Neural progenitor cell (in vitro differentiated cells): ENCODE data around the gene GPR132. TPM values are rescaled to one million over a fixed set of nuclear protein-coding genes. Genes with fewer than 3 reads are reported as not detected.

Source experiments
- DNase-seq: peaks from one replicate; pipeline ENCODE4 v3.0.0-alpha.2; 2016; ENCODE audit warnings: low spot score
- H2AFZ ChIP-seq: fragments of 200-600 bp; sonication (generic); replicated peaks from 2 replicates; pipeline ENCODE4 v1.6.1; 2016; ENCODE audit warnings: antibody characterized with exemption
- H3F3A ChIP-seq: fragments of 200-600 bp; sonication (generic); 2 replicates; pipeline ENCODE4 v1.6.1; 2016; ENCODE audit warnings: antibody characterized with exemption, low read depth
- H3K27ac ChIP-seq: fragments of 200-600 bp; sonication (generic); 2 replicates; pipeline ENCODE4 v1.5.1; 2016; ENCODE audit warnings: mild to moderate bottlenecking
- H3K27me3 ChIP-seq: fragments of 200-600 bp; sonication (generic); 2 replicates; pipeline ENCODE4 v1.6.1; 2016; ENCODE audit warnings: mild to moderate bottlenecking, moderate library complexity
- H3K36me3 ChIP-seq: fragments of 200-600 bp; sonication (generic); 2 replicates; pipeline ENCODE4 v1.5.1; 2016
- H3K4me1 ChIP-seq: fragments of 200-600 bp; sonication (generic); 2 replicates; pipeline ENCODE4 v1.6.1; 2016; ENCODE audit warnings: mixed run types
- H3K4me2 ChIP-seq: fragments of 200-600 bp; sonication (generic); 2 replicates; pipeline ENCODE4 v1.6.1; 2016
- H3K4me3 ChIP-seq: fragments of 200-600 bp; sonication (generic); 2 replicates; pipeline ENCODE4 v1.5.1; 2016
- H3K79me2 ChIP-seq: fragments of 200-600 bp; sonication (generic); 2 replicates; pipeline ENCODE4 v1.6.1; 2016; ENCODE audit warnings: low read depth
- H3K9ac ChIP-seq: fragments of 200-600 bp; sonication (generic); 2 replicates; pipeline ENCODE4 v1.6.1; 2016
- H3K9me3 ChIP-seq: fragments of 200-600 bp; sonication (generic); 2 replicates; pipeline ENCODE4 v1.5.1; 2016; ENCODE audit warnings: low read depth
- H4K20me1 ChIP-seq: fragments of 200-600 bp; sonication (generic); 2 replicates; pipeline ENCODE4 v1.6.1; 2016; ENCODE audit warnings: low read depth
- H3K27ac Mint-ChIP-seq: 3 replicates; pipeline ENCODE4 v1.8.0; 2021; ENCODE audit warnings: mixed read lengths
- H3K27me3 Mint-ChIP-seq: 2 replicates; pipeline ENCODE4 v1.8.0; 2022; ENCODE audit warnings: low read depth, mild to moderate bottlenecking, inconsistent platforms, moderate library complexity, mixed read lengths; ENCODE audit not compliant: insufficient read depth
- H3K36me3 Mint-ChIP-seq: 3 replicates; pipeline ENCODE4 v1.8.0; 2021; ENCODE audit warnings: mixed read lengths
- H3K4me1 Mint-ChIP-seq: 3 replicates; pipeline ENCODE4 v1.8.0; 2021; ENCODE audit warnings: mixed read lengths
- H3K4me3 Mint-ChIP-seq: 3 replicates; pipeline ENCODE4 v1.8.0; 2021; ENCODE audit warnings: mild to moderate bottlenecking, moderate library complexity, mixed read lengths
- H3K9me3 Mint-ChIP-seq: 3 replicates; pipeline ENCODE4 v1.8.0; 2020; ENCODE audit warnings: mixed read lengths
- EZH2 ChIP-seq: fragments of 200-600 bp; sonication (generic); IDR thresholded peaks from 2 replicates; pipeline ENCODE4 v1.6.1; 2017; ENCODE audit warnings: antibody characterized with exemption, mild to moderate bottlenecking, moderate library complexity
- EZH2phosphoT487 ChIP-seq: fragments of 200-600 bp; sonication (generic); IDR thresholded peaks from 2 replicates; pipeline ENCODE4 v1.6.1; 2017; ENCODE audit warnings: antibody characterized with exemption
- total RNA-seq: library from RNA; depleted of rRNA; stranded (reverse); fragments of >200 nt; gene quantifications from 2 replicates; pipeline ENCODE4 v1.2.3, GENCODE V29; 2015; ENCODE audit warnings: low replicate concordance
- TF ChIP-seq, protein P1 (sequence below): fragments of 200-600 bp; sonication (generic); IDR thresholded peaks from 2 replicates; pipeline ENCODE4 v1.5.1; 2017; ENCODE audit warnings: antibody characterized with exemption, mild to moderate bottlenecking

Gene GPR132
- total RNA-seq, 1 donor from 2014 or later = 0.51 TPM

GRCh38 chr14:105093431-105094192, 28.4 kb upstream of the GPR132 start:
- peaks cover 23% of the 10 kb centered on the region for H3F3A ChIP-seq
- peak overlapping the region; percentile 82 for H3K4me3 ChIP-seq
- peak; percentile 94 for DNase-seq
- peaks cover 49% of the 10 kb centered on the region for H3K27me3 ChIP-seq
- Mint-ChIP-seq H3K27me3 (peaks cover 20% of the 10 kb centered on the region), H3K9me3 (peaks cover 6% of the 10 kb centered on the region), H3K4me1 (peaks cover 12% of the 10 kb centered on the region), H3K27ac (no peak overlapping the region), H3K4me3 (peak overlapping the region; percentile 71), H3K36me3 (no peaks in the 10 kb centered on the region)
- peak overlapping the region; percentile 97 for H2AFZ ChIP-seq
- H3K4me1 ChIP-seq = peaks cover 6% of the 10 kb centered on the region
- peaks cover 26% of the 10 kb centered on the region for H4K20me1 ChIP-seq
- H3K4me2 ChIP-seq = peak overlapping the region; percentile 97
- H3K79me2 ChIP-seq = no peaks in the 10 kb centered on the region
- H3K9me3 ChIP-seq = no peaks in the 10 kb centered on the region
- H3K27ac ChIP-seq = no peak overlapping the region
- TF ChIP-seq, protein P1, sequence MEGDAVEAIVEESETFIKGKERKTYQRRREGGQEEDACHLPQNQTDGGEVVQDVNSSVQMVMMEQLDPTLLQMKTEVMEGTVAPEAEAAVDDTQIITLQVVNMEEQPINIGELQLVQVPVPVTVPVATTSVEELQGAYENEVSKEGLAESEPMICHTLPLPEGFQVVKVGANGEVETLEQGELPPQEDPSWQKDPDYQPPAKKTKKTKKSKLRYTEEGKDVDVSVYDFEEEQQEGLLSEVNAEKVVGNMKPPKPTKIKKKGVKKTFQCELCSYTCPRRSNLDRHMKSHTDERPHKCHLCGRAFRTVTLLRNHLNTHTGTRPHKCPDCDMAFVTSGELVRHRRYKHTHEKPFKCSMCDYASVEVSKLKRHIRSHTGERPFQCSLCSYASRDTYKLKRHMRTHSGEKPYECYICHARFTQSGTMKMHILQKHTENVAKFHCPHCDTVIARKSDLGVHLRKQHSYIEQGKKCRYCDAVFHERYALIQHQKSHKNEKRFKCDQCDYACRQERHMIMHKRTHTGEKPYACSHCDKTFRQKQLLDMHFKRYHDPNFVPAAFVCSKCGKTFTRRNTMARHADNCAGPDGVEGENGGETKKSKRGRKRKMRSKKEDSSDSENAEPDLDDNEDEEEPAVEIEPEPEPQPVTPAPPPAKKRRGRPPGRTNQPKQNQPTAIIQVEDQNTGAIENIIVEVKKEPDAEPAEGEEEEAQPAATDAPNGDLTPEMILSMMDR = peak; percentile 77
- TF ChIP-seq EZH2 (peak; percentile 56), EZH2phosphoT487 (no peak)
- no peak overlapping the region for H3K9ac ChIP-seq
- H3K36me3 ChIP-seq = no peaks in the 10 kb centered on the region

- H3K27me3 ChIP-seq = peaks cover 55% of the 10 kb centered on the region
- H3K27ac ChIP-seq = no peak overlapping the region
- H3F3A ChIP-seq = peaks cover 29% of the 10 kb centered on the region
- H3K4me1 ChIP-seq = peaks cover 12% of the 10 kb centered on the region
- H3K36me3 ChIP-seq = no peaks in the 10 kb centered on the region
- Mint-ChIP-seq H3K4me1 (peaks cover 15% of the 10 kb centered on the region), H3K9me3 (peaks cover 5% of the 10 kb centered on the region), H3K27me3 (peaks cover 22% of the 10 kb centered on the region), H3K27ac (no peak overlapping the region), H3K36me3 (no peaks in the 10 kb centered on the region), H3K4me3 (peak overlapping the region; percentile 84)
- H3K9ac ChIP-seq = no peak overlapping the region
- H3K4me3 ChIP-seq = peak overlapping the region; percentile 82
- peak overlapping the region; percentile 97 for H3K4me2 ChIP-seq
- H4K20me1 ChIP-seq = peaks cover 32% of the 10 kb centered on the region
- peak; percentile 67 for DNase-seq
- no peaks in the 10 kb centered on the region for H3K79me2 ChIP-seq
- TF ChIP-seq EZH2 (no peak), EZH2phosphoT487 (no peak)
- TF ChIP-seq, protein P1 = no peak
- H2AFZ ChIP-seq = peak overlapping the region; percentile 60
- no peaks in the 10 kb centered on the region for H3K9me3 ChIP-seq
Observed at GRCh38 chr14:105093038-105093430, 27.8 kb upstream of the GPR132 start.

DNA sequence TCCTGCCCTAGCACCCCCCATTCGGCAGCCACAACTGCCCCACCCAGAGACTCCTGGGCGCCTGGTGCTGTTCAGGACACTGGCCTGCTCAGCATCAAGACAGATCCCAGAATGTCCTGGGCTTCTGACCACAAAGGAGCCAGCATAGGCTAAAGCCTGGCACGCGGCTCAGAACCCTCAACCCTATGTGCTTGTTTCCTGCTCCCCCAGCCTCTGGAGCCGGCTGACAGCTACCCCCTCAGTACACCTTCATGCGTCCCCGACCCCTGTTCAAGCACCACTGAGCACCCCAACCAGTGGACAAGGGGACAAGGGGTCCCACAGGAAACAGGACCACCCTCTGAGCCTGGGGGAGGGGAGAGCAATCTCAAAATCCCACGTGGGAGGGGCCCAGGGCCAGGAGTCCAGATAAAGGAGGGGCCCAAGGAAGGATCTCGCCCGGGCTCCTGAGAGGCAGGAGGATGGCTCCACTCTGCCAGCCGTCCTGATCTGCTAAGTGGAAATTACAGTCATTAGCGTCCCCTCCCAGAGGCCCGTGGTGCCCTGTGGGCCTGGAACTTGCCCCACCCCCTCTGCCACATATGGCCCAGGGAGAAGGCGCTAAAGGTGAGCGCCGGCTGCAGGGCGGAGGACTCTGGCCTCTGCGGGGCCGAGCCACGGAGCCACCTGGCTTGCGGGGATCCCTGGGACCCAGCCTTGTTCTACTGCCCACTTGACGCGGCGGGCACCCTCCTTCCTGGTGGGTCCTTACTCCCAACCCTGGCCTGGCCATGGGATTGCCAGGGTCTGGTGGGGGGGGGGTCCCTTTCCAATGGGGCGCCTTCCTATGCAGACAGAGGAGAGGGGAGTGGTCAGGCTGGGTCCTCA, 27.2 kb upstream of the GPR132 start:
- DNase-seq = peak; percentile 26
- Histone ChIP-seq H3F3A (peaks cover 33% of the 10 kb centered on the region), H3K9ac (no peak overlapping the region), H2AFZ (peak overlapping the region; percentile 60), H3K36me3 (no peaks in the 10 kb centered on the region), H3K4me3 (peak overlapping the region; percentile 82), H3K4me1 (peaks cover 16% of the 10 kb centered on the region), H3K4me2 (peak overlapping the region; percentile 97), H3K27me3 (peaks cover 62% of the 10 kb centered on the region), H3K79me2 (no peaks in the 10 kb centered on the region), H4K20me1 (peaks cover 36% of the 10 kb centered on the region), H3K9me3 (no peaks in the 10 kb centered on the region), H3K27ac (no peak overlapping the region)
- Mint-ChIP-seq H3K4me3 (peak overlapping the region; percentile 84), H3K4me1 (peaks cover 17% of the 10 kb centered on the region), H3K27ac (peak overlapping the region; percentile 83), H3K27me3 (peaks cover 22% of the 10 kb centered on the region), H3K9me3 (peaks cover 5% of the 10 kb centered on the region), H3K36me3 (no peaks in the 10 kb centered on the region)
- TF ChIP-seq, protein P1 = no peak
- TF ChIP-seq EZH2phosphoT487 (no peak), EZH2 (no peak)
